CD14-positive monocyte (primary cell): ENCODE results near the gene PDE1A. TPM values are rescaled to one million over a fixed set of nuclear protein-coding genes. Genes with fewer than 3 reads are reported as not detected.

ENCODE experiments used
- DNase-seq, 3 donors: peaks; one replicate each; pipeline ENCODE4 v3.0.0-alpha.2; 2011 to 2022
- H2AFZ ChIP-seq: 2 replicates; pipeline ENCODE4 v1.6.0; 2012; ENCODE audit warnings: mild to moderate bottlenecking, low read depth, low read length, inconsistent platforms; ENCODE audit not compliant: insufficient read depth, poor library complexity, severe bottlenecking
- H3K27ac ChIP-seq, 2 donors: 1 replicate in 1 of 2; 2 replicates in 1 of 2; pipeline ENCODE4 v1.5.1; 2012 to 2013; ENCODE audit warnings: low read length in 2 of 2, control low read depth in 1 of 2, inconsistent platforms in 1 of 2, low read depth in 1 of 2, mild to moderate bottlenecking in 1 of 2
- H3K27me3 ChIP-seq, 2 donors: one replicate each; pipeline versions ENCODE4 v1.6.0 to v1.6.1; 2011 to 2013; ENCODE audit warnings: low read length in 2 of 2; ENCODE audit not compliant: control insufficient read depth in 2 of 2, insufficient read depth in 2 of 2
- H3K36me3 ChIP-seq, 2 donors: replicated peaks in 1 of 2; 1 replicate in 1 of 2; 2 replicates in 1 of 2; pipeline versions ENCODE4 v1.5.1 to v1.6.1; 2012 to 2013; ENCODE audit warnings: low read length in 2 of 2, control low read depth in 1 of 2, inconsistent platforms in 1 of 2, mild to moderate bottlenecking in 1 of 2; ENCODE audit not compliant: insufficient read depth in 2 of 2, control insufficient read depth in 1 of 2
- H3K4me1 ChIP-seq, 2 donors: 1 replicate in 1 of 2; 2 replicates in 1 of 2; pipeline versions ENCODE4 v1.5.1 to v1.6.1; 2012 to 2013; ENCODE audit warnings: low read length in 2 of 2, control low read depth in 1 of 2, inconsistent platforms in 1 of 2, mild to moderate bottlenecking in 1 of 2, moderate library complexity in 1 of 2; ENCODE audit not compliant: insufficient read depth in 2 of 2, control insufficient read depth in 1 of 2
- H3K4me2 ChIP-seq: replicated peaks from 2 replicates; pipeline ENCODE3; 2012; ENCODE audit warnings: low read length, moderate library complexity, mild to moderate bottlenecking; ENCODE audit not compliant: poor library complexity, severe bottlenecking; ENCODE audit errors: extremely low read depth
- H3K4me3 ChIP-seq, 3 experiments: fragments of 200-600 bp in 1 of 3; sonication (generic) in 1 of 3; replicated peaks in 1 of 3; 1 replicate in 2 of 3; 2 replicates in 1 of 3; pipeline ENCODE4 v1.5.1; 2011 to 2013; ENCODE audit warnings: low read length in 3 of 3, mild to moderate bottlenecking in 3 of 3, control low read depth in 2 of 3, low read depth in 2 of 3, inconsistent platforms in 1 of 3, moderate library complexity in 1 of 3
- H3K79me2 ChIP-seq: 2 replicates; pipeline ENCODE4 v1.6.0; 2012; ENCODE audit warnings: mild to moderate bottlenecking, control low read depth, inconsistent platforms, low read length, moderate library complexity; ENCODE audit not compliant: insufficient read depth
- H3K9ac ChIP-seq: 2 replicates; pipeline ENCODE4 v1.6.0; 2017; ENCODE audit warnings: low read length, mild to moderate bottlenecking; ENCODE audit not compliant: insufficient read depth, poor library complexity, severe bottlenecking
- H3K9me3 ChIP-seq, 2 donors: replicated peaks in 1 of 2; 1 replicate in 1 of 2; 2 replicates in 1 of 2; pipeline versions ENCODE4 v1.5.1 to v1.6.1; 2012 to 2013; ENCODE audit warnings: low read length in 2 of 2, control low read depth in 1 of 2; ENCODE audit not compliant: control insufficient read depth in 1 of 2, insufficient read depth in 1 of 2
- H4K20me1 ChIP-seq: 2 replicates; pipeline ENCODE4 v1.6.0; 2012; ENCODE audit warnings: mild to moderate bottlenecking, low read length, control low read depth, moderate library complexity; ENCODE audit not compliant: insufficient read depth
- H3K27ac Mint-ChIP-seq, 7 donors: one replicate each; pipeline ENCODE4 v1.8.0; 2020; ENCODE audit warnings: mild to moderate bottlenecking in 7 of 7, mixed read lengths in 7 of 7, moderate library complexity in 6 of 7, inconsistent platforms in 2 of 7
- H3K27me3 Mint-ChIP-seq, 3 donors: one replicate each; pipeline ENCODE4 v1.8.0; 2021 to 2022; ENCODE audit warnings: low read depth in 3 of 3, mild to moderate bottlenecking in 3 of 3, mixed read lengths in 3 of 3, moderate library complexity in 3 of 3, inconsistent platforms in 1 of 3
- H3K36me3 Mint-ChIP-seq, 2 donors: one replicate each; pipeline ENCODE4 v1.8.0; 2020; ENCODE audit warnings: mixed read lengths in 2 of 2, inconsistent platforms in 1 of 2, mild to moderate bottlenecking in 1 of 2
- H3K4me1 Mint-ChIP-seq: one replicate; pipeline ENCODE4 v1.8.0; 2020; ENCODE audit warnings: mild to moderate bottlenecking, mixed read lengths
- H3K4me3 Mint-ChIP-seq, 2 donors: one replicate each; pipeline ENCODE4 v1.8.0; 2020; ENCODE audit warnings: mild to moderate bottlenecking in 2 of 2, mixed read lengths in 2 of 2, moderate library complexity in 1 of 2
- H3K9me3 Mint-ChIP-seq, 7 donors: one replicate each; pipeline ENCODE4 v1.8.0; 2020 to 2022; ENCODE audit warnings: mixed read lengths in 7 of 7, mild to moderate bottlenecking in 6 of 7, moderate library complexity in 6 of 7, inconsistent platforms in 2 of 7
- CTCF ChIP-seq: fragments of 200-600 bp; IDR thresholded peaks from one replicate; pipeline ENCODE4 v1.8.0; 2022; ENCODE audit warnings: antibody characterized with exemption, mild to moderate bottlenecking
- WGBS: methylation state at CpG from one replicate; pipeline ENCODE4 v1.1.5; 2013; ENCODE audit warnings: missing lambda C conversion rate; ENCODE audit not compliant: insufficient coverage; 5-methylcytosine and 5-hydroxymethylcytosine counted together
- intact Hi-C, 2 donors: fragments of 100-400 bp; cut with micrococcal nuclease; formaldehyde crosslinking; loops; one replicate each; pipeline versions ENCODE4 v1.15.0 to v1.15.1; 2023
- polyA plus RNA-seq, 3 donors: library from polyadenylated mRNA; depleted of rRNA in 1 of 3; unstranded in 2 of 3; stranded (reverse) in 1 of 3; fragments of 300-500 nt in 2 of 3; fragments of >200 nt in 1 of 3; fragmentation: Illumina TruSeq in 2 of 3; gene quantifications; 1 replicate in 2 of 3; 2 replicates in 1 of 3; pipeline ENCODE4 v1.2.3, GENCODE V29; 2012 to 2021

PDE1A gene
- polyA plus RNA-seq, 3 donors: not detected

- no peak for DNase-seq
- peaks cover 0 to 11% (median 2%) of the 10 kb centered on the region in 7 donors for H3K9me3 Mint-ChIP-seq
- no peaks in the 10 kb centered on the region for H4K20me1 ChIP-seq
- TF ChIP-seq CTCF: no peak
- H3K4me3 Mint-ChIP-seq: no peak overlapping the region
- no peak overlapping the region for H3K27ac ChIP-seq
- H3K27me3 Mint-ChIP-seq: peaks cover 0 to 1% (median 0%) of the 10 kb centered on the region in 3 donors
- H3K36me3 ChIP-seq: no peaks in the 10 kb centered on the region
- H3K4me1 Mint-ChIP-seq: no peaks in the 10 kb centered on the region
- H2AFZ ChIP-seq: no peak overlapping the region
- peaks cover 0 to 6% of the 10 kb centered on the region in 2 donors for H3K9me3 ChIP-seq
- no peaks in the 10 kb centered on the region for H3K36me3 Mint-ChIP-seq
- H3K27ac Mint-ChIP-seq: no peak overlapping the region
- no peaks in the 10 kb centered on the region for H3K79me2 ChIP-seq
- H3K4me3 ChIP-seq: no peak overlapping the region
- no peak overlapping the region for H3K9ac ChIP-seq
- no peak overlapping the region for H3K4me2 ChIP-seq
- no peaks in the 10 kb centered on the region for H3K27me3 ChIP-seq
- intact Hi-C loops: no loop called here
- no peaks in the 10 kb centered on the region for H3K4me1 ChIP-seq
Observed at GRCh38 chr2:182446087-182446486, 19.3 kb upstream of the PDE1A start.

GRCh38 chr2:182445391-182445965 is 18.6 kb upstream of the PDE1A start:
- Histone ChIP-seq H4K20me1 (no peaks in the 10 kb centered on the region), H3K9me3 (peaks cover 0 to 6% of the 10 kb centered on the region in 2 donors), H2AFZ (no peak overlapping the region), H3K9ac (no peak overlapping the region), H3K27me3 (no peaks in the 10 kb centered on the region), H3K4me2 (no peak overlapping the region), H3K36me3 (no peaks in the 10 kb centered on the region), H3K79me2 (no peaks in the 10 kb centered on the region), H3K4me1 (no peaks in the 10 kb centered on the region), H3K4me3 (no peak overlapping the region), H3K27ac (no peak overlapping the region)
- TF ChIP-seq CTCF: no peak
- H3K36me3 Mint-ChIP-seq: no peaks in the 10 kb centered on the region
- H3K27ac Mint-ChIP-seq: no peak overlapping the region
- WGBS: no CpG with 5 or more reads among the region's 4 CpGs
- H3K4me3 Mint-ChIP-seq: no peak overlapping the region
- peaks cover 0 to 1% (median 0%) of the 10 kb centered on the region in 3 donors for H3K27me3 Mint-ChIP-seq
- H3K4me1 Mint-ChIP-seq: no peaks in the 10 kb centered on the region
- DNase-seq: no peak
- peaks cover 0 to 11% (median 2%) of the 10 kb centered on the region in 7 donors for H3K9me3 Mint-ChIP-seq
- intact Hi-C loops: no loop called here
